ENCODE data around the gene COL26A1. TPM values are rescaled to one million over a fixed set of nuclear protein-coding genes. Genes with fewer than 3 reads are reported as not detected.

COL26A1 gene
- total and polyA plus RNA-seq, 7 donors: 0.13 TPM; not detected in 6

GRCh38 chr7:101589052-101589451 lies 226.4 kb downstream of the COL26A1 start:
- H3K36me3 ChIP-seq: no peaks in the 10 kb centered on the region
- intact Hi-C loops (cut with DNase I): no loop called here
- no peak overlapping the region for H3K4me3 ChIP-seq
- H3K27me3 ChIP-seq: no peaks in the 10 kb centered on the region
- H3K27ac ChIP-seq: no peak overlapping the region
- TF ChIP-seq POLR2AphosphoS5 (IDR thresholded peaks at IDR 0.05) (no peak), EP300 (IDR thresholded peaks at IDR 0.05) (no peak), POLR2A (IDR thresholded peaks at IDR 0.05) (no peak), CTCF (IDR thresholded peaks at IDR 0.05) (no peak)
- H3K9me3 ChIP-seq: no peaks in the 10 kb centered on the region
- DNase-seq: no peak
- no peaks in the 10 kb centered on the region for H3K4me1 ChIP-seq
- WGBS, 2 donors: 86 to 92% methylated on average over 5 of the region's 5 CpGs

GRCh38 chr7:101589976-101590662 lies 227.4 kb downstream of the COL26A1 start:
- no peak for DNase-seq
- H3K4me1 ChIP-seq: no peaks in the 10 kb centered on the region
- no peaks in the 10 kb centered on the region for H3K9me3 ChIP-seq
- H3K27me3 ChIP-seq: no peaks in the 10 kb centered on the region
- no peak overlapping the region for H3K4me3 ChIP-seq
- no peaks in the 10 kb centered on the region for H3K36me3 ChIP-seq
- H3K27ac ChIP-seq: no peak overlapping the region
- TF ChIP-seq EP300 (IDR thresholded peaks at IDR 0.05) (no peak), POLR2A (IDR thresholded peaks at IDR 0.05) (no peak), CTCF (IDR thresholded peaks at IDR 0.05) (no peak), POLR2AphosphoS5 (IDR thresholded peaks at IDR 0.05) (no peak)
- 83 to 85% methylated on average over 15 of the region's 15 CpGs for WGBS, 2 donors
- intact Hi-C loops (cut with DNase I): no loop called here

GRCh38 chr7:101590663-101591435 lies 228.2 kb downstream of the COL26A1 start:
- Histone ChIP-seq H3K9me3 (no peaks in the 10 kb centered on the region), H3K27me3 (no peaks in the 10 kb centered on the region), H3K4me1 (no peaks in the 10 kb centered on the region), H3K4me3 (no peak overlapping the region), H3K27ac (no peak overlapping the region), H3K36me3 (no peaks in the 10 kb centered on the region)
- no peak for DNase-seq
- intact Hi-C loops (cut with DNase I): no loop called here
- TF ChIP-seq CTCF (IDR thresholded peaks at IDR 0.05): no peak
- no peak for TF ChIP-seq EP300 (IDR thresholded peaks at IDR 0.05)
- TF ChIP-seq POLR2AphosphoS5 (IDR thresholded peaks at IDR 0.05): no peak
- TF ChIP-seq POLR2A (IDR thresholded peaks at IDR 0.05): no peak
- WGBS, 2 donors: 85 to 89% methylated on average over 18 of the region's 18 CpGs

- Histone ChIP-seq H3K9me3 (no peaks in the 10 kb centered on the region), H3K27ac (no peak overlapping the region), H3K36me3 (no peaks in the 10 kb centered on the region), H3K27me3 (no peaks in the 10 kb centered on the region), H3K4me1 (no peaks in the 10 kb centered on the region), H3K4me3 (no peak overlapping the region)
- no peak for TF ChIP-seq POLR2AphosphoS5 (IDR thresholded peaks at IDR 0.05)
- no peak for TF ChIP-seq CTCF (IDR thresholded peaks at IDR 0.05)
- TF ChIP-seq POLR2A (IDR thresholded peaks at IDR 0.05): no peak
- no peak for TF ChIP-seq EP300 (IDR thresholded peaks at IDR 0.05)
- intact Hi-C loops (cut with DNase I): no loop called here
- no peak for DNase-seq
- WGBS, 2 donors: 88 to 96% methylated on average over 2 of the region's 2 CpGs
Observed at GRCh38 chr7:101591504-101591903, 228.8 kb downstream of the COL26A1 start.
